Activated T-helper 9 cell treated with anti-CD3 and anti-CD28 coated beads, Interleukin-2, amount 50 U/mL, for 16 hours (primary cell): ENCODE data around the gene NCOA1.
"Not testable (repeated sequence)": the region's sequence is repeated elsewhere in the genome, so short reads cannot be mapped to it uniquely, and the experiment has no call there.

Experiments
- DNase-seq: peaks from one replicate; pipeline ENCODE4 v3.0.0-alpha.2; 2020; ENCODE audit warnings: low read depth

Gene NCOA1

GRCh38 chr2:24792874-24793760 lies 302.1 kb downstream of the NCOA1 start, which contains the start of the genes CENPO and PTRHD1:
Gene CENPO (plus strand): TSS chr2:24793425. CDS start chr2:24793920, 495 bp downstream.
Gene PTRHD1 (minus strand): TSS chr2:24793391. CDS start chr2:24793377, 14 bp downstream.
- DNase-seq = peak; percentile 90

GRCh38 chr2:24793761-24794435 lies 302.8 kb downstream of the NCOA1 start:
- DNase-seq = no peak

GRCh38 chr2:24797644-24798043 lies 306.6 kb downstream of the NCOA1 start:
- DNase-seq = no peak

GRCh38 chr2:24800487-24800886 lies 309.4 kb downstream of the NCOA1 start:
- not testable (repeated sequence) for DNase-seq

- not testable (repeated sequence) for DNase-seq
Measured at GRCh38 chr2:24805811-24806660, 315.0 kb downstream of the NCOA1 start.

GRCh38 chr2:24806661-24807036 lies 315.6 kb downstream of the NCOA1 start:
- DNase-seq = no peak

GRCh38 chr2:24809316-24810007 lies 318.4 kb downstream of the NCOA1 start:
- no peak for DNase-seq

GRCh38 chr2:24813691-24814137 lies 322.7 kb downstream of the NCOA1 start:
- DNase-seq = no peak

DNA sequence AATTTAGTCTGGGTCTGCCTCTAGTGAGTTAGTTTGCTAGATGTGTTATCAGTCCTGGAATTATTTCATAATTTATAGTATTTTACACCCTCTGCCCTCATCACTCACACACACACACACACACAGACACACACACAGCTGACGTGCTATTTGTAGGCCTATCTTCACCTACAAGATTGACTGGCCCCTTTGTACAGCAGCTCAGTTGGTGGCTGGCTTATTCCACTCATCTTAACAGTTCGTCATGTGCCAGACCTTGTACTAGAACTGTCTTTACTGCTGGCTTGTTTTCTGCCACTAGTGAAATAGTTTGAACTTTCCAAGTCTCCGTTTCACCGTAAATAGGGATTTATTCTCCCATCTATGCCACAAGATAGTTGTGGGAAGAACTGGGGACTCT lies 323.5 kb downstream of the NCOA1 start:
- no peak for DNase-seq

DNA sequence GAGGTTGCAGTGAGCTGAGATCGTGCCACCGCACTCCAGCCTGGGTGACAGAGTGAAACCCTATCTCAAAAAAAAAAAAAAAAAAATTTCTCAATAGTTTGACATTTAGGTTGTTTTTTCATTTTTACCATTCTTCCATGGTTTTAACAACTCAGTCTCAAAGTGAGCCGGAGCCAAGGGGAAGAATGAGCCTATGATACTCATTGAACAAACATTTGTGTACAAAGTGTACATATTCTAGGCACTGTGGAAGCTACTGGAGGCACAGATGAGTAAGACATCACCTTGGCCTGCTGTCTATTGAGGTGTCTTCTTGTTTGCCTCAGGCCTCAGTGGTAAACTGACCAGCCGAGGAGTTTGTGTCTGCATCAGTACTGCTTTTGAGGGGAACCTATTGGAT lies 324.1 kb downstream of the NCOA1 start:
- DNase-seq = no peak

- DNase-seq = no peak
Measured at GRCh38 chr2:24816404-24816803, 325.4 kb downstream of the NCOA1 start.

- no peak for DNase-seq
Measured at GRCh38 chr2:24816884-24817283, 325.8 kb downstream of the NCOA1 start.

DNA sequence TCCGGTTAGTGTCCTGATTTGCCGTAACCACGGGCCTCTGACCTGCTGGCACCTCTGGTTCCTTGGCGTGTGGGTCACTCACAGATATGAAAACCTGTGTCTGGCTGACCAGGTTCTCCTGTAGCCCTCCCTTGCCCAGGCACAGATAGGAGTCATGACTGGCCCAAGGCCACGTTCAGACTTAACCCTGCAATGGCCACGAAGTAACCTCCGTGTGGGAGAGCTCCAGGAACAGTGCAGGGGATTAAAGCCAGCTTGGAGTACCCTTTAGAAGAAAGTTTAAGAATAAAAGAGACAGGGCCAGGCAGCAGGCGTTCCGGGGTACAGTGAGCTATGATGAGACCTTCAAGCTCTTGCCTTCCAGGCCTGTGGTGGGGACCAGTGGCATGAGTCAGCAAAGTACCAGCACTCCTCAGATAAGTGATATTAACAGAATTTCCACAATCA lies 327.7 kb downstream of the NCOA1 start:
- no peak for DNase-seq

DNA sequence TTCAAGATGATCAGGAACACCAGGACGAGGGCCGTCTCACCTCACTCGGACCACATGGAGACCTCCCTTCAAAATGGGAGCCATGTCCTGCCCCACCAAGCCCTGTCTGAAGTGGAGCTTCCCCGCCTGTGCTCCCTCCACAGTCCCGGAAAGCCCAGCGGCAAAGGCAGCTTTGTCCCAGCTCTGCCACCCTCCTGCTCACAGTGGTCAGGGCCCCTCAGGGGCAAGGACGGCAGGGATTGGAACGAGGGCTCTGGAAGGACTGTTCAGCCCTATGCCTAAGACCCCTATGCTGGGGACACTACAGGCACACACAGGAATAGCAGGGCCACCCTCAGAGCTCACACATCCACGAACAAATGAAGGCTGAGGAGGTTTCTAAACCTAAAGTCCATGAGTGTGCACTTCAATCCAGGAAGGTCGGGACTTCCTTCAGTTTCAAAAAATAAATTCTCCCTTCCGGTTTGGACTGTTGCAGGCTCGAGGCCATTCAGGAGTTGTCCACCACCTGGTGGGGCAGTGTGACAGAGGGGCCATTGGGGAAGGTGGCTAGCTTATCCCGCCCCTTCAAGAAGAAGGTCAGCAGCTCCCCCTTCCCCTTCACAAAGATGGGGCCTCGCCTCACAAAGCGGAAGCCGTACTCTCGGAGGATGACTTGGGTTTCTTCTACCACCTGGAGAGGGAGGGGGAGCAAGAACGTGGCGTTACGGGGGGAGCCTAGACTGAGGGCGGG lies 328.6 kb downstream of the NCOA1 start:
- no peak for DNase-seq

DNA sequence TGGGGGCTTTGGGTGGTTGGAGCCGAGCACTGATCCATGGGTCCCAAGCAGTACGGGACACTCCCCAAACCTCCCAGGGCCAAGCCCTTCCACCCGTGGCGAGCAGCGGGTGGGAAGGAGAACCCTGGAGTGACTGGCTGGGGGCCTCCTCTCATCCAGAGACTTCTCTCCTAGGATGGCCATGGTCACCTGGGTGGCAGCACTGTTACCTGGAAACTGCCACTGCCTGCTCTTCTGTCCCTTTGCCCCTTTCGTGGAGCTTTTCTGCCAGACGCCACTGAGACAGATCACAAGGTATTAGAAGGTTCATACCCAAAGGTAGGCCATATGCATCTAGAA lies 329.1 kb downstream of the NCOA1 start:
- DNase-seq = no peak
